Measurements from ENCODE around the gene CCR8.

Gene CCR8

DNA sequence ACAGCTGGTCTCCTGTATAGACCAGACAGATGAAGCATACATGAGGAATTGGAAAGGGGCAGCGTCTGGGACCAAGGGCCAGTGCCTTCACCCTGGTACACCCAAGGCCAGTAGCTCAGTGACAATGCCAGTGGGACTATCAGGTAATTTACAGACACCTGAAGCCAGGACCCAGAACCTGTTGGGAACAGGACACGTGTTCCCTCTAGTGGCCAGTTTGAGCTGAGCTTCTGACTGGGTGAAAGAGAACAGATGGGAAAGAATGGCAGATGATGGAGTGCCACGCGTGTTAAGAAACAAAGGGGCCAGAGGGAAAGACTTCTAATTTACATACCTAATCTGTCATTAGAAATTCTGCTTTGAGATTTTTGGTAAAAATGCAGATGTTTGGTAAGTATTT is 48.6 kb downstream of the CCR8 start:
- Histone ChIP-seq H3K9me2 (replicated peaks; ENCODE audit: insufficient read depth, low read length) (no peaks in the 10 kb centered on the region), H2AFZ (ENCODE audit: low read length) (no peak overlapping the region), H3K79me2 (ENCODE audit: low read length) (no peaks in the 10 kb centered on the region), H3K4me1 (ENCODE audit: low read length) (peaks cover 5% of the 10 kb centered on the region; the same call in 1 of the 2 replicates), H3K36me3 (replicated peaks; ENCODE audit: insufficient read depth, low read length) (no peaks in the 10 kb centered on the region), H3K9me3 (replicated peaks; ENCODE audit: insufficient read depth, low read length) (no peaks in the 10 kb centered on the region), H3K4me2 (ENCODE audit: low read depth, low read length) (no peak overlapping the region), H3K4me3 (ENCODE audit: low read length) (no peak overlapping the region), H3K27ac (ENCODE audit: low read length) (no peak overlapping the region), H4K20me1 (ENCODE audit: insufficient read depth, low read length) (no peaks in the 10 kb centered on the region), H3K9ac (ENCODE audit: low read length) (no peak overlapping the region), H3F3A (ENCODE audit: insufficient read depth, low read length) (peaks cover 4% of the 10 kb centered on the region; the same call in 1 of the 2 replicates), H3K27me3 (replicated peaks; ENCODE audit: insufficient read depth, low read length) (no peaks in the 10 kb centered on the region)
- TF ChIP-seq, protein P1, sequence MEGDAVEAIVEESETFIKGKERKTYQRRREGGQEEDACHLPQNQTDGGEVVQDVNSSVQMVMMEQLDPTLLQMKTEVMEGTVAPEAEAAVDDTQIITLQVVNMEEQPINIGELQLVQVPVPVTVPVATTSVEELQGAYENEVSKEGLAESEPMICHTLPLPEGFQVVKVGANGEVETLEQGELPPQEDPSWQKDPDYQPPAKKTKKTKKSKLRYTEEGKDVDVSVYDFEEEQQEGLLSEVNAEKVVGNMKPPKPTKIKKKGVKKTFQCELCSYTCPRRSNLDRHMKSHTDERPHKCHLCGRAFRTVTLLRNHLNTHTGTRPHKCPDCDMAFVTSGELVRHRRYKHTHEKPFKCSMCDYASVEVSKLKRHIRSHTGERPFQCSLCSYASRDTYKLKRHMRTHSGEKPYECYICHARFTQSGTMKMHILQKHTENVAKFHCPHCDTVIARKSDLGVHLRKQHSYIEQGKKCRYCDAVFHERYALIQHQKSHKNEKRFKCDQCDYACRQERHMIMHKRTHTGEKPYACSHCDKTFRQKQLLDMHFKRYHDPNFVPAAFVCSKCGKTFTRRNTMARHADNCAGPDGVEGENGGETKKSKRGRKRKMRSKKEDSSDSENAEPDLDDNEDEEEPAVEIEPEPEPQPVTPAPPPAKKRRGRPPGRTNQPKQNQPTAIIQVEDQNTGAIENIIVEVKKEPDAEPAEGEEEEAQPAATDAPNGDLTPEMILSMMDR (IDR thresholded peaks at IDR 0.05; ENCODE audit: low read length): peak; percentile 90
- no peak for TF ChIP-seq EZH2 (optimal IDR thresholded peaks at IDR 0.05; ENCODE audit: low read depth, low read length)
- DNase-seq: peak; percentile 77

DNA sequence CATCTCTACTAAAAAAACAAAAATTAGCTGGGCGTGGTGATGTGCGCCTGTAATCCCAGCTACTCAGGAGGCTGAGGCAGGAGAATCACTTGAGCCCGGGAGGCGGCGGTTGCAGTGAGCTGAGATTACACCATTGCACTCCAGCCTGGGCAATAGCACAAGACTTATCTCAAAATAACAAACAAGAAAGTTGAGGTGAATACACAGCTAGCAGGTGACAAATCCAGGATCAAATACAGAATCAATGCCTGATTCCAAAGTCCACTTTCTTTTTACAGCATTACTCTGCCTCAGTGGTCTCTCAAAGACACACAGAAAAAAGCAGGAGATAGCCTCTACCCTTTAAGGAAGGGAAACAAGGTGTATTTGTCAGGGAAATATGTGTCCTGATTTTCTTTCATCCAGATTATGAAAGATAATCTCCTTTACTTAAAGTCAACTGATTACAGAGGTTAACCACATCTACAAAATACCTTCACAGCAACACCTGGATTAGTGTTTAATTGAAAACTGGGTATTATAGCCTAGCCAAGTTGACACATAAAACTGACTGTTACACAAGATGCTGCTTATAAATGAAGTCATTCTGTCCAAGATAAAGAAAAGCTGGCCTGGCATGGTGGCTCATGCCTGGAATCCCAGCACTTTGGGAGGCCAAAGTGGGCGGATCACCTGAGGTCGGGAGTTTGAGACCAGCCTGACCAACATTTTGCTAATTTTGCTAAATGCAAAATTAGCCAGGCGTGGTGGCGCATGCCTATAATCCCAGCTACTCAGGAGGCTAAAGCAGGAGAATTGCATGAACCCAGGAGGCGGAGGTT is 49.7 kb downstream of the CCR8 start:
- H3K36me3 ChIP-seq (replicated peaks; ENCODE audit: insufficient read depth, low read length): no peaks in the 10 kb centered on the region
- DNase-seq: no peak
- H3K27me3 ChIP-seq (replicated peaks; ENCODE audit: insufficient read depth, low read length): no peaks in the 10 kb centered on the region
- no peaks in the 10 kb centered on the region for H4K20me1 ChIP-seq (ENCODE audit: insufficient read depth, low read length)
- H3F3A ChIP-seq (ENCODE audit: insufficient read depth, low read length): peaks cover 13% of the 10 kb centered on the region; the same call in 1 of the 2 replicates
- H3K4me3 ChIP-seq (ENCODE audit: low read length): no peak overlapping the region
- peaks cover 6% of the 10 kb centered on the region for H3K79me2 ChIP-seq (ENCODE audit: low read length)
- H3K9ac ChIP-seq (ENCODE audit: low read length): no peak overlapping the region
- no peak overlapping the region for H2AFZ ChIP-seq (ENCODE audit: low read length)
- peaks cover 5% of the 10 kb centered on the region; the same call in 1 of the 2 replicates for H3K4me1 ChIP-seq (ENCODE audit: low read length)
- H3K9me2 ChIP-seq (replicated peaks; ENCODE audit: insufficient read depth, low read length): no peaks in the 10 kb centered on the region
- TF ChIP-seq EZH2 (optimal IDR thresholded peaks at IDR 0.05; ENCODE audit: low read depth, low read length) (no peak), EZH2phosphoT487 (IDR thresholded peaks at IDR 0.05; ENCODE audit: low read length) (no peak)
- TF ChIP-seq, protein P1 (IDR thresholded peaks at IDR 0.05; ENCODE audit: low read length): no peak
- no peak overlapping the region for H3K27ac ChIP-seq (ENCODE audit: low read length)
- H3K9me3 ChIP-seq (replicated peaks; ENCODE audit: insufficient read depth, low read length): no peaks in the 10 kb centered on the region
- no peak overlapping the region for H3K4me2 ChIP-seq (ENCODE audit: low read depth, low read length)

DNA sequence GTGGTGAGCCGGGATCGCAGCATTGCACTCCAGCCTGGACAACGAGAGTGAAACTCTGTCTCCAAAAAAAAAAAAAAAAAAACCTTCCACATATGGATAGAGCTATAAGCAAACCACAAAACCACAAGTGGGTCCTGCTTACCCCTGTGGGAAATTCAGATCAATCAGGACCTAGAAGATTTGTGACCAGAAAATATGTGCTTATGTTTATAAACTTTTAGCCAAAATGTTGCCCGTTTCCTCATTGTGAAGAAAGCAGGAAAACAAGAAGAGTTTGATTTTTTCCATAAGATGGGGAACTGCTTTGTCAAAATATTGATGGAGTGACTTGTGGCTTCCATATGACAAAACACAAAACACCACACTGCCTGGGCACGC is 50.3 kb downstream of the CCR8 start:
- Histone ChIP-seq H3K27me3 (replicated peaks; ENCODE audit: insufficient read depth, low read length) (no peaks in the 10 kb centered on the region), H3K4me1 (ENCODE audit: low read length) (peaks cover 5% of the 10 kb centered on the region; the same call in 1 of the 2 replicates), H3K36me3 (replicated peaks; ENCODE audit: insufficient read depth, low read length) (no peaks in the 10 kb centered on the region), H3K4me3 (ENCODE audit: low read length) (no peak overlapping the region), H3K4me2 (ENCODE audit: low read depth, low read length) (no peak overlapping the region), H3K9me2 (replicated peaks; ENCODE audit: insufficient read depth, low read length) (no peaks in the 10 kb centered on the region), H3K79me2 (ENCODE audit: low read length) (peaks cover 11% of the 10 kb centered on the region), H3K9ac (ENCODE audit: low read length) (no peak overlapping the region), H3K9me3 (replicated peaks; ENCODE audit: insufficient read depth, low read length) (no peaks in the 10 kb centered on the region), H3F3A (ENCODE audit: insufficient read depth, low read length) (peaks cover 13% of the 10 kb centered on the region; the same call in 1 of the 2 replicates), H2AFZ (ENCODE audit: low read length) (no peak overlapping the region), H4K20me1 (ENCODE audit: insufficient read depth, low read length) (no peaks in the 10 kb centered on the region), H3K27ac (ENCODE audit: low read length) (no peak overlapping the region)
- TF ChIP-seq EZH2 (optimal IDR thresholded peaks at IDR 0.05; ENCODE audit: low read depth, low read length) (no peak), EZH2phosphoT487 (IDR thresholded peaks at IDR 0.05; ENCODE audit: low read length) (no peak)
- TF ChIP-seq, protein P1 (IDR thresholded peaks at IDR 0.05; ENCODE audit: low read length): no peak
- DNase-seq: no peak

Data from MM.1S (cell line).